Fibroblast of skin of left biceps (primary cell): ENCODE data around the gene SASS6.
"Not testable (repeated sequence)": the region's sequence is repeated elsewhere in the genome, so short reads cannot be mapped to it uniquely, and the experiment has no call there.

ENCODE experiments used
- DNase-seq, 2 experiments: peaks; one replicate each; pipeline ENCODE4 v3.0.0-alpha.2; 2013; ENCODE audit warnings: low read depth in 2 of 2

Gene SASS6

DNA sequence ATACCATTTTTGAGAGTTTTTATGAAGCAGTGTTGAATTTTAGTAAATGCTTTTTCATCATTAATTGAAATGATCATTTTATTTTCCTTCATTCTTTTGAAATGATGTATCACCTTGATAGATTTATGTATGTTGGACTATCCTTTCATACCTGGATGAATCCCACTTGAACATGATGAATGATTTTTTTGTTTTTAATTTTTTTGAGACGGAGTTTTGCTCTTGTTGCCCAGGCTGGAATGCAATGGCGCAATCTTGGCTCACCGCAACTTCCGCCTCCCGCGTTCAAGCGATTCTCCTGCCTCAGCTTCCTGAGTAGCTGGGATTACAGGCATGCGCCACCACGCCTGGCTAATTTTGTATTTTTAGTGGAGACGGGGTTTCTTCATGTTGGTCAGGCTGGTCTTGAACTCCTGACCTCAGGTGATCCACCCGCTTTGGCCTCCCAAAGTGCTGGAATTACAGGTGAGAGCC is 85.5 kb downstream of the SASS6 start:
- not testable (repeated sequence) for DNase-seq

DNA sequence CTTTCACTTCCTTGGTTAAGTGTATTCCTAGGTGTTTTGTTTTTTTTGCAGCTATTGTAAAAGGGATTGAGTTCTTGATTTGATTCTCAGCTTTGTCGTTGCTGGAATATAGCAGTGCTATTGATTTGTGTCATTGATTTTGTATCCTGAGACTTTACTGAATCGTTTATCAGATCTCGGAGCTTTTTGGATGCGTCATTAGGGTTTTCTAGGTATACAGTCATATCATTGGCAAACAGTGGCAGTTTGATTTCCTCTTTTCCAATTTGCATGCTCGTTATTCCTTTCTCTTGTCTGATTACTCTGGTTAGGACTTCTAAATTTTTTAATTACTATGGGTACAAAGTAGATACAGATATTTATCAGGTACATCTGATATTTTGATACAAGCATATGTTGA is 87.5 kb downstream of the SASS6 start:
- DNase-seq: no peak

DNA sequence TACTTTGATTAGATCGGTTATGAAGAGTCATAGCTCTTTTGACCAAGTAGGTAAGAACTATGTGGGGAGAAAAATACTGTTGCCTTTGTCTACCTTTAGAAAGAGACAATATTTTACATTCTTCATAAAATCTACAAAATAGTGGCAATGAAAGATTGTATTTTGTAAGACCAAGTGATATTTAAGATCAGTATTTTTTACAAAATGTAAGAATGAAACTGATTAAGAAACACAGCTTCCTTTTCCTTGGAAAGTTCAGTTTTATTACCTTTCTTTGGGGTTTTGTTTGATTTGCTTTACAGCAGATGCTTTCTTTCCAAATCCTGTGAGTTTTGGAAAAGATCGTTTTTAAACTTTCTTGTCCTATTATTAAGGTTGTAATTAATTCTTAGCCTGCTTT is 93.1 kb downstream of the SASS6 start:
- DNase-seq: no peak

DNA sequence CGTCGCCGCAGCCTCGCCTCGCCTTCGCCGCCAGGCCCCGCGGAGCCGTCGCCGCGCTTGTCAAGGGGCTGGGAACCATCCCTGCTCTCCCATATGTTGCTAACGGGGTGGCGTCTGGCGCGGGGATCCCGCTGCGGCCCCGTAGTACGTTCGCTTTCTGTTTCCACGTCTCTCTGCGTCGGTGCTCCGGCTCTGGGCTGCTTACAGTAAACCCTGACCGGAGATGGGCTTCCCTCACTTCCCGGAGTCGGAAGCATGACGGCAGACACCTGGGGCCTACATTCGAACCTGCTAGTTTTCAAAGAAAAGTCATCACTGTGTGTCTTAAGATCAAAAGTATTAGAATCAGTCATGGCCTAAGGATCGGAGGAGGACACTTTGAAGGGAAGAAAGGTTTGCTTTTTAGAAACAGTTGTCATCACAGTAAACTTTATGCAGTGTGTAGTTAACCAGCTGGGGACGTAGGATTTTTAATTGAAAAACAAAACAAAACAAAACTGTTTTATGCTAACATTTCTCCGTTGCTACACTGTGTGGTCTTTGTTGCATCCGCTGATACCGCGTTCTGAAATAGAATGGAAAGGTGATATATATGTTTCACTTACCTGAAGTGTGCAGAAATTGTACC is 94.0 kb downstream of the SASS6 start:
- DNase-seq: no peak

DNA sequence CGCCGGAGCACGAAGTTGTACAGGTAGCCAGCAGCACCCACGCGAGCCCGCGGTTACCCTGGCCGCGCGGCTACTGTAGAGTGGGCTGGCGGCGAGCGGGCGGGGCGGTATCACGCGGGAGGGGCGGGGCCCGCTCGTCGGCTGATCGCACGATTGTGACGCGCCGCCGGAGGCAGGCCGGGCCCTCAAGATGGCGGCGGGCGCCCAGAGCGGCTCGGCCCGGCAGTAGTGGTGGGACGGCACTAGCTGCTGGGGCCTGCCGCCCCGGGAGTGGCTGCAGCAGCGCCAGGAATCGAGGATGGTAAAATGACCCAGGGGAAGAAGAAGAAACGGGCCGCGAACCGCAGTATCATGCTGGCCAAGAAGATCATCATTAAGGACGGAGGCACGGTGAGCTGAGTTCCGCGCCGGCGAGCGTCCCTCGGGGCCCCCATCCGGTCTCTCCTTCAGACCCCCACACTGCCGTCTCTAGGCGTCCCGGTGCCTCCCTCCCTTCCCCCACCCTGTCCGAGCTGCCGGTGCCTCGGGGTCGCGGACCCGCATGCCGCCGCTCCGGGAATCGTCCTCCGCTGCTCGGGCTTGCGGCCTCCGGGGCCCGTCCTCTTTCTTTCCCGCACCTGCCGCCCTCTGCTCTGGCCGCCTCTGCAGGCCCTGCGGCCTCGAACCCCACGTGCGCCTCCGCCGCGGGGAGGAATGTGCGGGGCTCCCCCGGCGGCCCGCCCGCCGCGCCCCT is 94.6 kb downstream of the SASS6 start:
- peak; percentile 43 to 60 for DNase-seq

DNA sequence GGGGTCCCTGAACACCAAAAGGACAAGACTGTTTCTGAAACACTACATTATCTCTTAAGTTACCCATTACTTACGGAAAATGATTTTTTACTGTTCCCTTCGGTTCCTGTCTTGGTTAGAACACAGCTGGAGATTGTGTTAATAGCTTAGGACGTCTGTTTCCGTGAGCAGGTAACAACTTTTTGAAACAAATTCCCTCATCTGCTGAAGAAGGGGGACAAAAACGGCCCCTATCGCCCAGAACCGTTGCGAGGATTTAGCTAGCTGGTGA is 95.1 kb downstream of the SASS6 start:
- no peak for DNase-seq

- no peak for DNase-seq
These were observed 95.7 kb downstream of the SASS6 start for GRCh38 chr1:100036718-100037655.

GRCh38 chr1:100035214-100035613 is 97.5 kb downstream of the SASS6 start:
- no peak for DNase-seq

DNA sequence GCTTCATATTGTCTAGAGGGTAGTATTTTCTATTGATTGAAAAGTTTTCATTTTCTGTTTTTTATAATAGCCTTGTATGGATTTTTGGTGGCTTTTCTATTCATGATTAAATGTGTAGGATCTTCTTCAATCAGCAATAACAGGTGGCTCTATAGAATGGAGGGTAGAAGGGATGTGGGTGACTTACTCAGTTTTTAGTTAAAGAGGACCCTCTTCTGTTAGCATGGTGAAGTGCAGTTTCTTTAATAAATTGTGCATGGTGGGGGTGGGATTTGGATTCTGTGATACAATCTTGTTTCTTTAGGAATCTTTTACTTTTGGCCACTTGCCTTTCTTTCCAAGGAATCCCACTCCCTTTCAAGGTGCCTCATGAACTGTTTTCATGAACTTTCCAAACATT is 98.3 kb downstream of the SASS6 start:
- DNase-seq: no peak
